GM12875 (cell line): ENCODE results near the gene LAPTM5.

Experiments used
- H3K4me3 ChIP-seq: one replicate; pipeline ENCODE4 v1.5.1; 2011; ENCODE audit warnings: low read depth, low read length, control low read depth
- CTCF ChIP-seq: IDR thresholded peaks from 2 replicates; pipeline ENCODE4 v1.5.1; 2011; ENCODE audit warnings: low read depth, mild to moderate bottlenecking, control low read depth, inconsistent platforms, low read length, moderate library complexity, borderline replicate concordance; ENCODE audit not compliant: insufficient read depth

Gene LAPTM5

GRCh38 chr1:30745156-30745833 is 12.3 kb downstream of the LAPTM5 start:
- H3K4me3 ChIP-seq: peak overlapping the region; percentile 37
- no peak for TF ChIP-seq CTCF

- no peak overlapping the region for H3K4me3 ChIP-seq
- TF ChIP-seq CTCF: no peak
Measured at GRCh38 chr1:30744060-30744756, 13.4 kb downstream of the LAPTM5 start.

GRCh38 chr1:30743584-30744059 is 14.0 kb downstream of the LAPTM5 start:
- H3K4me3 ChIP-seq: no peak overlapping the region
- TF ChIP-seq CTCF: no peak

- H3K4me3 ChIP-seq: no peak overlapping the region
- TF ChIP-seq CTCF: no peak
Measured at GRCh38 chr1:30742963-30743559, 14.5 kb downstream of the LAPTM5 start.

- TF ChIP-seq CTCF: no peak
Measured at GRCh38 chr1:30742300-30742962, 15.1 kb downstream of the LAPTM5 start.

GRCh38 chr1:30741239-30741894 is 16.2 kb downstream of the LAPTM5 start:
- no peak overlapping the region for H3K4me3 ChIP-seq
- TF ChIP-seq CTCF: no peak

More at GRCh38 chr1:30742300-30742962, 15.1 kb downstream of the LAPTM5 start:
- no peak overlapping the region for H3K4me3 ChIP-seq
